Measurements from ENCODE around the gene SRPK1.

- TF ChIP-seq GATA2 (IDR thresholded peaks at IDR 0.05; ENCODE audit: low read depth, low read length) (no peak), GATA3 (IDR thresholded peaks at IDR 0.05; ENCODE audit: low read depth, low read length) (no peak)
These were observed 6.4 kb downstream of the SRPK1 start for GRCh38 chr6:35914536-35914935.
